Effector CD8-positive, alpha-beta T cell (primary cell): ENCODE measurements around the gene TTBK2.
"Not testable (repeated sequence)": the region's sequence is repeated elsewhere in the genome, so short reads cannot be mapped to it uniquely, and the experiment has no call there.

ENCODE experiments used
- DNase-seq: peaks from one replicate; lab custom pipeline; 2025; lab: John Stamatoyannopoulos, UW

TTBK2 gene

DNA sequence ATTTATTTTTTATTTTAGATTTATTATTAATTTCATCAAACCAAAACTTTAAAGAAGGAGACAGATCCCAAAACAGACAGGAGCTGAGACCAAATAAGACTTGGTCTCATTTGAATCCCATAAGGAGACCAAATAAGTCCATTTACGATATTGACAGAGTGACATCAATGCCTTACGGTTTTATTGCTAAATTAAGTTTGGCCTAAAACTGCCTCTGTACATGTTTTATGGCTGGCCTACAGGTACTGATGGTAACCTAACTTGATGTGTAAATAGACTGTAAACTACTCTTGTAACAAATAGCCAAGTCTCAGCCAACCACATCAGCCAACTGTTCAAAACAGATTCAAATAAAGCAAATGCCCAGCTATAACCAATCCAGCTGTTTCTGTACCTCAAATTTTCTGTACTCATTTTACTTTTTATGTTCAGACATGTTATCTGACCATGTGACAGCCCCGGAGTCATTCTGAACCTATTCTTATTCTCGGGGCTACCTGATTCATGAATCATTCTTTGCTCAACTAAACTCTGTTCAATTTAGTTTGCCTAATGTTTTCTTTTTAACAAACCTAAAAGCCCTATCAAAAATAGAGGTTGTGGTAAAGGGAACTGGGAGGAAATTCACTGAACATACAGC is 94.2 kb downstream of the TTBK2 start:
- DNase-seq: no peak

DNA sequence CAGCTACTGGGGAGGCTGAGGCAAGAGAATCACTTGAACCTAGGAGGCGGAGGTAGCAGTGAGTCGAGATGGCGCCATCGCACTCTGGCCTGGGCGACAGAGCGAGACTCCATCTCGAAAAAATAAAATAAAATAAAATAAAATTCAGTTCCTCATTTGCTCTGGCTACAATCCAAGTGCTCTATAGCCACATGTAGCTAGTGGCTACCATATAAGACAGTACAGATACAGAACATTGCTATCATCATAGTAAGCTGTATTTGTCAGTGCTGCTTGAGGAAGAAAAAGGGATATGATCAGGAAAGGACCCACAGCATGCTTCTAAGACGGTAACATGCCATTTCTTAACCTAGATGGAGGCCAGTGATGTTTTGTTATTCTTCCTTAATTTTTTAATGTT is 95.0 kb downstream of the TTBK2 start:
- DNase-seq: no peak

DNA sequence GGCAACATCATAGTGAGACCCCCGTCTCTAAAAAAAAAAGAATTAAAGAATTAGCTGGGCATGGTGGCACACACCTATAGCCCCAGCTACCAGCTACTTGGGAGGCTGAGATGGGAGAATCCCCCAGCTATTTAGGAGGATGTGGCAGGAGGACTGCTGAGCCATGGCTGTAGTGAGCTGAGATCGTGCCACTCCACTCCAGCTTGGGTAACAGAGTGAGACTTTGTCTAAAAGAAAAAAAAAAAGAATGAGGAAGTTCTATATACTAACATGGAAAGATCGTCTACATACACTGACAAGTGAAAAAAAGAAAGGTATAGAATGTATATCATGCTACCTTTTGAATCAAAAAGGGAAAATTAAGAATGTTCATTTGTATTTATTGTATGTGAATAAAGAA is 99.8 kb downstream of the TTBK2 start:
- no peak for DNase-seq

DNA sequence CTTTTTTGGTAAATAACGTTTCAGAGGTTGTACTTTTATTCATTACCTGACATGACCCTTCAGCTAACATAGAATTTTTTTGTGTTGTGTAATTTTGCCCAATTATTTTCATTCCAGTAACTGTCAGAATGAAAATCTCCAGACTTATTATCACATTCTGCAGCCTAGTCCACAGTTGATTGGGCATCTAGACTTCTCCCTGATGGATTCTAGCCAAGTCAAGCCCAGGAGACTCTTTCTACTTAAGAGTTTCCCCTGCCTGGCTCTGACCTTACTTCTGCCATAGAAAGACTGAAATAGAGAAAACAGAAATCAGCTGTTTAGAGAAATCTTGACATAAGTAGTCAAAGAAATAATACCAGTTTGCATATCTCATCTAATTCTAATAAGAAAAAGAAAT is 100.8 kb downstream of the TTBK2 start:
- DNase-seq: no peak

DNA sequence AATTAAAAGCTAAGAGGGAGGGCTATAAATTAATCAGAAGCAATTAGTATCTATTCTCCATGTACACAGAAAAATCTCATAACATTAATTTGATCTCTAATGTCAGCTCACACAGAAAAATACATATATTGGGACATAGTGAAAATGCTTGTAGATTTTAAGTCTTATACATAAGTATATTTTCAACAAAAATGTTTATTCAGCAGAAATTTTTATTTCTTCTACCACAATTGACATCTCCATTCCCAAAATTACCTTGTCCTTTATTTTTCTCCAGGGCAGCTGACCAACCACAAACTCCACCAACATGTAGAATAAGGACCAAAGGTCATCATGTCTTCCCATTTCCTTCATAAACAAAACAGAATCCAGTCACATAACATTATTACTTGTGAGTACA is 109.1 kb downstream of the TTBK2 start:
- DNase-seq: no peak

DNA sequence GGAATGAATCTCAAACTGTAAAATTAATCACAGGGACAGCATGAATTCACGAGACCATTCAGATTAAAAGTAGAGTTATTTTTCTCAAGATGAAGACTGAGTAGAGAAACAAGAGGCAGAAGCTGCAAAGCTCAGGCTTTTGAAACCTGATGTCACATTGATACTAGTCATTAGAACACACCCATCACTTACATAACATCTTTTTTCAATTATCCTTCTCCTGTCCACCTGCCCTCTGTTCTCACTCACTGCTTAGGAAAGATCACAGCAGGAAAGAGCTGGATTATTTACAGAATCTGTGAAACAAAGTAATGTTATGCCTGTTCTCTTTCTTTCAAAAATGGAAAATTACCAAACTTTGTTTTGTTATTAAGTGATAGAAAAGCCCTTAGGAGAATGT is 111.7 kb downstream of the TTBK2 start:
- no peak for DNase-seq

DNA sequence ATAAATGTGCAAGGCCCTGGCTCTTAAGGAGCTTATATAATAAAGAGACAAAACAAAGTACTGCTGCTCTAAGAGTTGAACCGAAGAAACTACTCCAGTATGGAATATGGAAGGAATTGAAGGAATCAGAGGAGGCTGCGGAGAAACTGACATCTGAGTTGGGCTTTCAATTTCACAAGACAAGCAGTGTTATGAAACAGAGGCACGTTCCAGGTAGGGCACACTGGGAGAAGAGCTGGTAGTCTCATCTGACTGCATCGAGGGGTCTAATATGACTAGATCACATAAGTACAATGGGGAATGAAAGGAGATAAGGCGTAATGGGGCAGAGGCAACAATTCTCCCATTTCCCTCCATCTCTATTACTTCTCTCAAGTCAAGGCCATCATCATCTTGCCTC is 115.3 kb downstream of the TTBK2 start:
- DNase-seq: no peak

DNA sequence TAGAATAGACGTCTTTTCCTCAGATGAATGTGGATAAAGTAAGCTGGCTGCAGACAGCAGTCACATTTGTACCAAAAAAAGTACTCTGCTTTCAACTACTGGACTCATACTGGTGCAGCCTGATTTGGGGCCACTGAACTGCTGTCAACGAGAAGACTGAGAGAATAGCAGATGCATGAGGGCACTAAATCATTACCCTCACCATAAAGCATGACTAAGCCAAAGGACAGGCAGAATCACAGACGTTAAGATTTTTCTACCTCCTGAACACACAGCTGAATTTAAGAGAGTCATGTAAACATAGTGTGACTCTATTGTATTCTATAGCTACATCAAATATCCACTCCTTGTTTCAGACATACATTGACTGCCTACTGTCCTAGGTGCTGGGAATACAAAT is 115.8 kb downstream of the TTBK2 start:
- DNase-seq: no peak

DNA sequence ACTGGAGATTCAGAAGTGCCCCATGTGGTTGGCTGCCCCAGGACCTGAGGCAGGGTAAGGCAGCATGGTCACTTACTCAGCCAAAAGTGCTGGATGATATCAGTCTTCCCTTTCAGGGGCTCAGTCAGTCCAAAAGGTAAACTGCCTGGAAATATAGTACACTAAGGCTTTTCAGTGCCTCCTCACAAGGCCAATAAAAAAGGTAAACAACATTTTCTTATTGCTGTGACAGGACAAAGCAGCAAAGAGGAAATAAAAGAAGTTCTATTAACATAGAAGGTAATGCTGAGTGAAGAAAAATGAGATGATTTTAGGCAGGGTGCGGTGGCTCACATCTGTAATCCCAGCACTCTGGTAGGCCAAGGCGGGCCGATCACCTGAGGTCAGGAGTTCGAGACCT is 117.1 kb downstream of the TTBK2 start:
- DNase-seq: no peak

DNA sequence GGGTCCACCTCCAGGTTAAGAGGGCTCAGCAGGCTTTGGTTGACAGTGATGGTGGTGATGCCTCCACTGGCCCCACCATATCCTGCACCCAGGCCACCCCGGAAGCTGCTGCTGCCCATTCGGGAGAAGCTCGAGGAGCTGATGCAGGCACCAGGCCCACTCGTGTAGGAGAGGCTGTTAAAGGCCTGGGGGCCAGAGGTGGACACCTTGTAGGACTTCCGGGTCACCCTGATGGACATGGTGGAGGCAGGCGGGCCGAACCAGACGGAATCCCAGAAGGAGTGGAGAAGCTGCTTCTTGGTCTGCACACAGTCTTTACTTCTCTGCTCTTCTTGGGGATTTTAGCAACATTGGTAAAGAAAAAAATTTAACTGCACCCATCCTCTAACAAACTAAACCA is 118.4 kb downstream of the TTBK2 start:
- no peak for DNase-seq

DNA sequence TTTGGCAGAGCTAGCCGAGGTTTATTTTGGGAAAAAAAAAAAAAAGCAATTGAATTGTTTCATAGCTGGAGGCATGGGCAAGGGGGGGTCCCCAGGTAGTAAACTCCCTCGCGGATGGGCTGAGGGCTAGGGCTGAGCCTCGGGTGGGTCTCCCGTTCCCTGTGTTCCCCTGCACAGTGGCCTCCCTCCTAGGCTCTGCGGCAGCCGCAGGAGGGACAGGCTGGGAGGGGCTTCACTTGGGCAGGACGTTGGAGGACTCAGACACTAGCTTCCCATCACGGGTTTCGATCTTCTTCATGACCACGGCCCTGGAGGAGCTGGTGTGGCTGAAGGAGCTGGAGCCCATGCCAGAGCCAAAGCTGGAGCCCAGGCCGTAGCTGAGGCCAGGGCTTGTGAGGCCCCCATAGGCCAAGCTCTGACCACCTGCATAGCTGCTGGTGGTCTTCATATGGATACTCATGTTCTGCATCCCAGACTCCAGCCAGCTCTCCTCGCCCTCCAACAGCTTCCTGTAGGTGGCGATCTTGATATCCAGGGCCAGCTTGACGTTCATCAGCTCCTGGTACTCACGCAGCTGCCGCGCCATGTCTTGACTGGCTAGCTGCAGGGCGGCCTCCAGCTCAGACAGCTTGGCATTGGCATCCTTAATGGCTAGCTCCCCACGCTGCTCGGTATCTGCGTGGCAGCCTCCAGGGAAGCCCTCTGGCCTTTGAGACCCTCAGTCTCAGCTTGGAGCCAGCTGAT is 119.7 kb downstream of the TTBK2 start:
- DNase-seq: no peak

DNA sequence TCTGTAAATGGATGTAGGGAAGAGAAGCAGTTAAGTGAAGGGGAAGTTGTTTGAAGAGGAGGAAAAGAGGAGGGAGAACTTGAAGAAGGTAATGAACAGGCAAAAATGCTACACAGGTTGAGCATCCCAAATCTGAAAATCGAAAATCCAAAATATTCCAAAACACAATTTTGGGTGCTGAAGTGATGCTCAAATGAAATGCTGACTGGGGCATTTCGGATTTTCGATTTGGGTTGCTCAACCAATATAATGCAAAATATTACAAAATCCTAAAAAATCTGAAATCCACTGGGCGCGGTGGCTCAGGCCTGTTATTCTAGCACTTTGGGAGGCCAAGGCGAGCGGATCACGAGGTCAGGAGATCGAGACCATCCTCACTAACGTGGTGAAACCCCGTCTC is 121.8 kb downstream of the TTBK2 start:
- no peak for DNase-seq

DNA sequence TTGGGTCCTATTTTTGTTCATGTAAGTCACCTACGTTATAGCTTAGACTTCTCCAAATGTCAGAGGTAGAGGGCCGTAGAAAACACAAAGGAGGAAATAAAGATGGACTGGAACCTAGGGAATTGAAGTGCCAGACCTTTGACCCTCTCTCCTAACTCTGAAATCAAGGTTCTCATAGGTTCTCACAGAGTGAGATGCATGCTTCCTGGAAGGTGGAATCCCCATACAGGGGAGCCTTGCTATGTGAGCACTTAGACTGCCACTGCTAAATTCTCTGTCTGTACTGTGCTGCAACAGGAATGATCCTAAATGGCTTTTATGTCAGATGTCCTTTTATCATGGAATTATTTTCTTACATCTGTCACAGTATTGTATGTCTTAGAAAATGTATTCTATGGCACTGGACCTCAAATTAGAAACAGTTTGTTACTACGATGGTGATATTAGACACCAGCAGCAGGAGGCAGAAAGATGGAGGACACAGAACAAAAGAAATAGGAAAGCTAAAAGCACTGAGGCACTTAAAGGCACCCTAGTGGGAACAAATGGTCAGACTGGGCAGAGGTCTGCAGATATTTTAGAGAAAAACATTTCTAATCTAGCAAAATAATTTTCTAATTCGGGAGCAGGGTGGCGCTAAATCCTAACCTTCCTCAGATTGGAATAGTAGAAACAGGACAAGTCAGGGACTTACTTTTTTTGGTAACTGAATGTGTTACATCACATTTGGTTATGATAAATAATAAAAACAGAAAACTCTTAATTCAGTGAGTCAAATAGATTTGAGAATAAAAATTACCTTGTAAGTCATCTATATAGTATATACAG is 123.4 kb downstream of the TTBK2 start:
- DNase-seq: no peak

DNA sequence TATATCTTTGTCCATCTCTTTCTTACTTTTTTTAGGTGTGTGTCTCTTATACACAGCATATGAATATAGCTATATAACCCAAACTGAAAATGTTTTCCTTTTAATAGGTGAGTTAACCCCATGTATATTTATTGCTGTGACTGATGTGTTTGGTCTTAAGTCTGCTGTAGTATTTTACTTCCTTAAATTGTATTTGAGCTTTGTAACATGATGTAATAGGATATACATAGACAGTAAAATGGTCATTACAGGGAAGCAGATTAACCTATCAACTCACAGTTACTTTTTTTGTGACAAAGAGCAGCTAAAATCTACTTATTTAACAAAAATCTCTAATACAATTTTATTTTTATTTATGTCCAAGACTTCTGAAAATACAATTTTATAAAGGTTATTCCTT is 131.9 kb downstream of the TTBK2 start:
- DNase-seq: no peak

DNA sequence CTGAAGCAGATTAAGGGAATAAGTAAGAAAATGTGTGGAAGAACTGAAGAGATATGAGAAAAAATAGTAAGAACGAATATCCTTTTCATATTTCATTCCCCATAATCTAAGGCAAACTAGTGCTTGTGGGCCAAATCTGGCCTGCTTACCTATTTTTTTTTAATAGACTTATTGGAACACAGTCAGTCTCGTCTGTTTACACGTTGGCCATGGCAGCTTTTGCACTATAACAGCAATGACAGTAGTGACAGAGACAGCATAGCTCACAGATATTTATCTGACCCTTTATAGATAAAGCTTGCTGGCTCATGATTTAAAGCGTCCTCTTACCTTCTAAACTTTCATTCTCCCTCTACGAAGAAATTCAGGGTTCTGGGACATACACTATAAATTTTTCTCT is 133.6 kb downstream of the TTBK2 start:
- no peak for DNase-seq

DNA sequence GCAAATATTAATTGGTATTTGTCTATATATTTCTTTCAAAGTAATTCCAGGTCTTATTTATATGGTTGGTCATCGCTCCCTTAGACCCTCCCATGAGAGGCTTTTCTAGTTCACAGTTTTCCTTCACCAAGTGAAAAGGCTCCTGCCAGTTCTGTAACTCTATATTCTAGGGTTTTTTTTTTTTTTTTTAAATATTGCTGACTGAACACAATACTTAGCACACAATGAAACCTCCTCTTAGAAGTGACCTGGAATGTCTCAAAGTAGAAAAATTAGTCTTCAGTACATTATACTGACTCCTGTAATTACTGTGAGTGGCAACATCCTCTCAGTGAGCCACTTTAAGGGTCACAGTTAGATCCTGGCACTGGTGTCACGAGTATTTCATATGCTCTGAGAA is 135.0 kb downstream of the TTBK2 start:
- no peak for DNase-seq

DNA sequence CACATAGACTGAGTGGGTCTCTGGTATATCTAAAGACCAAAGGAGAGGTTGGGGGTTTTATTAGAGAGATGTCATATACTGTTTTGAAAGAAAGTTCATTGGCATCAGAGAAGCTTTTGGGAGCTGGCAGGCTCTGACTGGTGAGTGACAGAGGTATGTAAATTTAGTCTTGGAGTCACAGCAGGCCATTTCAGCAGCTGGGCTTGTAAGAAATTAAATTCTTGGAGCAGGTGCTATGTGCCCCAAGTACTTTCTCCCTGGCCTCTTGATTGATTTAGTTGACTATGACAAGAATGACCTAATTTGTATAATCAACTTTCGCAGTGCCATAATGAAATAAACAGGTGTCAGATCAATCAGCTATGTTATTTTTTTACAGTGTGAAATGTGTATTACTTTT is 135.9 kb downstream of the TTBK2 start:
- DNase-seq: no peak

DNA sequence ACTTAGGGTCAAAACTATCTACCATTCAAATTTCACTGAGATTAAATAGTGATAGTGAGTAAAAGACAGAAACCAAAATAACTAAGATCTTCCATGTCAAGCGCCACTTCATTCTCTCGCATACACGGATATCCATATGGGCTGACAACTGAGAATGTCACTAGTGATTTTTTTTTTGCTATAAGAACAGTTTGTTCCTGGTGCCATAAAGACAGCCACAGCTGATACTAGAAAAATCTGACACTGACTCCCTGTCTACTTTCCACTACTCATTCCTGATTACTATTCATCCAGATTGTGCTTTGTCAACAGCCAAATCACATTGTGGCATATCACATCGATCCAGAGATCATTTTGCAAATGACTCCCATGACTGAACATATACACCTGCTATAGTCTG is 137.9 kb downstream of the TTBK2 start:
- no peak for DNase-seq

DNA sequence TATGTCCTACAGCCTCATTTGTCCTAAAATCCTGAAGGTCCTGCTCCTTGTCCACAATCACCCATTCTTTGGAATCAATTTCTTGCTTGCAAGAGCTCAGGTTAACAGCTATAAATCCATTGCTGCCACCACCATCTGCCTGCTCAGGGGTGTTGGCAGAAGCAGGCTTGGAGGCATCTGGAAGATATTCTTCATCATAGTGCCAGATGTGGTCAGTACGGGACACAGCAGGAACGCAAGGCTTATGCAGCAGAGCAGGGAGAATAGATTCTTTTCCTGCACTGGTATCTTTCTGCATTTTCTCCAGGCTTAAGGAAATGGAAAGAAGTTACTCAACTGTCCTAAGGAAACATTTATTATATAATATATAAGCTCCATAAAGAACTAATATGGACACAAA is 145.2 kb downstream of the TTBK2 start:
- no peak for DNase-seq

DNA sequence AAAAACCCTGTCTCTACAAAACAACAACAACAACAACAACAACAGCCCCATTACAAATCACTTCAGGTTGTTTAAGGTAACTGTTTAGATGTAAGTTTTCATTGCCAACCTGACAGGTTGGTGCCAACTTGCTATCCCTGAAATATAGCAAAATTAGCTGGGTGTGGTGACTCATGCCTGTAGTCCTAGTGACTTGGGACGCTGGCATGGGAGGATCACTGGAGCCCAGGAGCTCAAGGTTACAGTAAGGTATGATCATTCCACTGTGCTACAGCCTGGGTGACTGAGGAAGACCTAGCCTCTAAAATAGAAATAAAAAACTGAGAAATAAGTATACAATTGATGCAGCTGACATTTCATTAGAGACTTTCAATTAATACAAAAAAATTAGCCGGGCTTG is 147.7 kb downstream of the TTBK2 start:
- no peak for DNase-seq

DNA sequence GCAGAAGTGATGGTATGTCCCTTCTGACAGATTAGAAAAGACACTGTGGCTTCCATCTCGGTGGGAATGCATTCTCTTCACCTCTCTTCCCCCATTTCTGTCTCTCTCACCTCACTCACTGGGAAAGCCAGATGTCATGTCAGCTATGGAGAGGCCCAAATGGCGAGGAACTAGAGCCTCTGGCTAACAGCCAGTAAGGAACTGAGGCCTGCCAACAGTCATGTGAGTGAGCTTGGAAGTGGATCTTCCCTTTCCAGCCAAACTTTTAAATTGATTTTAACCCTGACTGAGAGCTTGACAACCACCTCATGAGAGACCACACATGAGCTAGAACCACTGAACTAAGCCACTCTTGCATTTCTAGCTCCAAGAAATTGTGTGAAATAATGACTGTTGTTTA is 148.4 kb downstream of the TTBK2 start:
- no peak for DNase-seq

DNA sequence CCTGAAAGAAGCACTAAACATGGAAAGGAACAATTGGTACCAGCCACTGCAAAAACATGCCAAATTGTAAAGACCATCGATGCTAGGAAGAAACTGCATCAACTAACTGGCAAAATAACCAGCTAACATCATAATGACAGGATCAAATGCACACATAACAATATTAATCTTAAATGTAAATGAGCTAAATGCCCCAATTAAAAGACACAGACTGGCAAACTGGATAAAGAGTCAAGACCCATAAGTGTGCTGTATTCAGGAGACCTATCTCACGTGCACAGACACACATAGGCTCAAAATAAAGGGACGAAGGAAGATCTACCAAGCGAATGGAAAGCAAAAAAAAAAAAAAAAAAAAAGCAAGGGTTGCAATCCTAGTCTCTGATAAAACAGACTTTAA is 154.5 kb downstream of the TTBK2 start:
- DNase-seq: not testable (repeated sequence)

DNA sequence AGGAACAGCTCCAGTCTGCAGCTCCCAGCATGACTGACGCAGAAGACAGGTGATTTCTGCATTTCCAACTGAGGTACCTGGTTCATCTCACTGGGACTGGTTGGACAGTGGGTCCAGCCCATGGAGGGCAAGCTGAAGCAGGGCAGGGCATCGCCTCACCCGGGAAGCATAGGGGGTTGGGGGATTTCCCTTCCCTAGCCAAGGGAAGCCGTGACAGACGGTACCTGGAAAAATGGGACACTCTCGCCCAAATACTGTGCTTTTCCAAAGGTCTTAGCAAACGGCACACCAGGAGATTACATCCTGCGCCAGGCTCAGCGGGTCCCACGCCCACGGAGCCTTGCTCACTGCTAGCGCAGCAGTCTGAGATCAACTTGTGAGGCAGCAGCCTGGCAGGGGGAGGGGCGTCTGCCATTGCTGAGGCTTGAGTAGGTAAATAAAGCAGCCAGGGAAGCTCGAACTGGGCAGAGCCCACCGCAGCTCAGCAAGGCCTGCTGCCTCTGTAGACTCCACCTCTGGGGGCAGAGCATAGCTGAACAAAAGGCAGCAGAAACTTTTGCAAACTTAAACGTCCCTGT is 156.3 kb downstream of the TTBK2 start:
- not testable (repeated sequence) for DNase-seq
